Mucosa of descending colon (tissue), 3 donors: Measurements from ENCODE around the gene DAZL. TPM values are rescaled to one million over a fixed set of nuclear protein-coding genes. Genes with fewer than 3 reads are reported as not detected.

Source experiments
- ATAC-seq: fragments of 200-7000 bp; cut with Tn5 transposase; one replicate; pipeline ENCODE4 v1.9.1; 2020; ENCODE audit warnings: mild to moderate bottlenecking, moderate library complexity
- DNase-seq, 3 donors: peaks; one replicate each; pipeline ENCODE4 v3.0.0-alpha.2; 2020
- H3K36me3 ChIP-seq: fragments of 200-600 bp; one replicate; pipeline ENCODE4 v1.8.0; 2021; ENCODE audit warnings: low read depth, mild to moderate bottlenecking
- H3K4me1 ChIP-seq: fragments of 200-600 bp; one replicate; pipeline ENCODE4 v1.8.0; 2021; ENCODE audit warnings: low read depth, mild to moderate bottlenecking
- H3K4me3 ChIP-seq: fragments of 200-600 bp; one replicate; pipeline ENCODE4 v1.8.0; 2021; ENCODE audit warnings: mild to moderate bottlenecking
- H3K9me3 ChIP-seq: fragments of 200-600 bp; one replicate; pipeline ENCODE4 v1.8.0; 2021; ENCODE audit warnings: mild to moderate bottlenecking
- intact Hi-C, 2 donors: fragments of 100-400 bp; cut with DNase I in 1 of 2; cut with micrococcal nuclease in 1 of 2; formaldehyde crosslinking; loops; one replicate each; pipeline versions ENCODE4 v1.11.0 to v1.11.1; 2022; cut with DNase I, micrococcal nuclease
- long read RNA-seq, 2 donors: library from polyadenylated mRNA; unstranded; transcript quantifications; one replicate each; pipeline ENCODE4 v2.0.0, GENCODE V29; 2019 to 2021
- total RNA-seq, 3 donors: library from RNA; stranded (reverse); fragmentation: NEBNext Ultra II Directional in 2 of 3; extraction: Animal tissue kit (Norgen Biotek cat#: 25700) in 2 of 3; gene quantifications; one replicate each; pipeline versions ENCODE4 v1.2.1 to v1.2.4, GENCODE V29; 2021 to 2023
- TF ChIP-seq, protein P1 (sequence below): fragments of 200-600 bp; IDR thresholded peaks from one replicate; pipeline ENCODE4 v1.8.0; 2022; ENCODE audit warnings: antibody characterized with exemption, mild to moderate bottlenecking
- donor health status: DM: no; HTN: no; CAD: no; lungs with moderate emphysema.
- donor health status: DM: no; HTN: no; CAD: no.
- donor health status: DM: no; HTN: yes; CAD: no.

Gene DAZL, protein sequence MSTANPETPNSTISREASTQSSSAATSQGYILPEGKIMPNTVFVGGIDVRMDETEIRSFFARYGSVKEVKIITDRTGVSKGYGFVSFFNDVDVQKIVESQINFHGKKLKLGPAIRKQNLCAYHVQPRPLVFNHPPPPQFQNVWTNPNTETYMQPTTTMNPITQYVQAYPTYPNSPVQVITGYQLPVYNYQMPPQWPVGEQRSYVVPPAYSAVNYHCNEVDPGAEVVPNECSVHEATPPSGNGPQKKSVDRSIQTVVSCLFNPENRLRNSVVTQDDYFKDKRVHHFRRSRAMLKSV
- under 1 TPM in 1 of 3 donors, not detected in 2; 0.22 TPM for total RNA-seq
- long read RNA-seq, donor 1, partial matches to known transcripts = 0 of 1 reads
- long read RNA-seq, donor 1, other reads (novel, unspliced or antisense) = 0 of 1 reads
- long read RNA-seq, donor 2 = 0 reads

DNA sequence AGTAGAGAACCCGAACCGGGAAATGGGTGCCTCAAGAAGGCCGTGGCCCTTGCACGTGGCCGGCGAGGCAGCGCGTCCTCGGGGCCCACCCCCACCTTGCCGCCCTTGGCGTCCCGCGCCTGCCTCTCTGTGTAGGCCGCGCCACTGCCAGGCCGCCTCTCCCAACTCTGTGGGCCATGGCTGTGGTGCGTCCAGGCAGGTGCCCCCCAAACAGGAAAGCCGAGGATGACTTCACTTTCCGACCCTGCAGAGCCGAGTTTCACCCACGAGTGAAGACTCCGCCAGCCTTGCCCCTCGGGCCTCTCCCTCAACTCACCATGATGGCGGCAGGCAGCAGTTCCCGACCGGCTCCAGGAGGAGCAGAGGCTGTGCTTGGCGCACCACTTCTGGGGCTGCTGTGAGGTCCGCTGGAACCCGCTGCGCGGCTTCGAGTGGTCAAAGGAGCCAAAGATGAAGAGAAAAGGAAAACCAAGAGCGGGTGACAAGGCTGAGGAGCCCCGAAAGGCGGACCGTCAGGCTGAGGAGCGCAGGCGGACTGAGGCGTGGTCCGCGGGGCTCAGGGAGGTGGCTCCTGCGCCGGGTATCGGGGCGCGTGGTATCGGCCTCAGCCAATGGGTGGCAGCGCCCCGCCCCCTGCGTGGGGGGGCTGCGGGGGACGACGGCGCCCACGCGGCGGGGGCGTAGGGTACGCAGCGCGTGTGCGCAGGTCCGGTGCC, at the start of gene DAZL:
Gene DAZL (minus strand): TSS at position 537 of the 716 bp plus-strand sequence. CDS start 218 bp downstream, at position 319.
- no peak for ATAC-seq
- TF ChIP-seq, protein P1, sequence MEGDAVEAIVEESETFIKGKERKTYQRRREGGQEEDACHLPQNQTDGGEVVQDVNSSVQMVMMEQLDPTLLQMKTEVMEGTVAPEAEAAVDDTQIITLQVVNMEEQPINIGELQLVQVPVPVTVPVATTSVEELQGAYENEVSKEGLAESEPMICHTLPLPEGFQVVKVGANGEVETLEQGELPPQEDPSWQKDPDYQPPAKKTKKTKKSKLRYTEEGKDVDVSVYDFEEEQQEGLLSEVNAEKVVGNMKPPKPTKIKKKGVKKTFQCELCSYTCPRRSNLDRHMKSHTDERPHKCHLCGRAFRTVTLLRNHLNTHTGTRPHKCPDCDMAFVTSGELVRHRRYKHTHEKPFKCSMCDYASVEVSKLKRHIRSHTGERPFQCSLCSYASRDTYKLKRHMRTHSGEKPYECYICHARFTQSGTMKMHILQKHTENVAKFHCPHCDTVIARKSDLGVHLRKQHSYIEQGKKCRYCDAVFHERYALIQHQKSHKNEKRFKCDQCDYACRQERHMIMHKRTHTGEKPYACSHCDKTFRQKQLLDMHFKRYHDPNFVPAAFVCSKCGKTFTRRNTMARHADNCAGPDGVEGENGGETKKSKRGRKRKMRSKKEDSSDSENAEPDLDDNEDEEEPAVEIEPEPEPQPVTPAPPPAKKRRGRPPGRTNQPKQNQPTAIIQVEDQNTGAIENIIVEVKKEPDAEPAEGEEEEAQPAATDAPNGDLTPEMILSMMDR = no peak
- intact Hi-C loops = loop anchor here in 1 of 2 donors (5.0 kb wide), 2 partner anchors 627 to 807 kb away; no protein-coding TSS in a partner anchor

DNA sequence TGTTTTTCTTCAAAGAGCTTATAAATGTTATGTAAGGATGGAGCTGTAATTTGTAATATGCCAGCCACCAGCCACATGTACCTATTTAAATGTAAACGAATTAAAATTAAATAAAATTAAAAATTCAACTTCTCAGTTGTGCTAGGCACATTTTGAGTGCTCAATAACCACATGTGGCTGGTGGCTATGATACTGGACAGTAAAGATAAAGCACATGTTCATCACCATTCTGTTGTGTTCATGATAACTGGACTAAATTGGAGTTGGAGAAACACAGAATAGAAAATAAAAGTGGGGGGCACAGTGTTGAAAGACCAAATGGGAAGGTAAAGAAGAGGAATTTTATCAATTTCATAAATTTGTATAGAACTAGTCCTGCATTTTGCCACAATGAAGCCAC, 49.8 kb upstream of the DAZL start:
- DNase-seq = no peak
- intact Hi-C loops = no loop called here
- ATAC-seq = no peak
- Histone ChIP-seq H3K4me1 (no peaks in the 10 kb centered on the region), H3K36me3 (no peaks in the 10 kb centered on the region), H3K9me3 (no peaks in the 10 kb centered on the region), H3K4me3 (no peak overlapping the region)
- TF ChIP-seq, protein P1 = no peak

More for the DNA sequence above, at the start of gene DAZL:
- Histone ChIP-seq H3K9me3 (no peaks in the 10 kb centered on the region), H3K4me3 (no peak within 1 kb of the TSS), H3K4me1 (no peaks in the 10 kb centered on the region), H3K36me3 (no peaks in the 10 kb centered on the region)
- no peak for DNase-seq

DNA sequence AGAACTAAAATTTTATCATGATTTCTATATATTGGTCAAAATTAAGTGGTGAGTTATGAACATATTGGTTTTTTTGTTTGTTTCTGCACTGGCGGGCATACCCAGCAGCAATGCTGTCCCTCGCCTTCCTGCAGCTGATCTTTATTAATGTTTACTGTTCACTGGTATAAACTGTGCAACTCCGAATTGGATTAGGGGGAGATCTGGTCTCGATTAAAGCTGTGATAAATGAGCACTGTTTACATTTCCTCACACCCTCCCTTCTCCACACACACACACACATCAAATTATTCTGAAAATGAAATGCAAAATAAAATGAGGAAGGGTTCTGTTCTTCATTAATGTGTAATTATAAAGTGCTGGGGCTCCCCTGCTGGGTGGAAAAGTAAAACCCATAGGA, 48.5 kb upstream of the DAZL start:
- DNase-seq = no peak
- TF ChIP-seq, protein P1 = no peak
- intact Hi-C loops = no loop called here
- H3K36me3 ChIP-seq = no peaks in the 10 kb centered on the region
- no peaks in the 10 kb centered on the region for H3K4me1 ChIP-seq
- no peak overlapping the region for H3K4me3 ChIP-seq
- ATAC-seq = no peak
- no peaks in the 10 kb centered on the region for H3K9me3 ChIP-seq

DNA sequence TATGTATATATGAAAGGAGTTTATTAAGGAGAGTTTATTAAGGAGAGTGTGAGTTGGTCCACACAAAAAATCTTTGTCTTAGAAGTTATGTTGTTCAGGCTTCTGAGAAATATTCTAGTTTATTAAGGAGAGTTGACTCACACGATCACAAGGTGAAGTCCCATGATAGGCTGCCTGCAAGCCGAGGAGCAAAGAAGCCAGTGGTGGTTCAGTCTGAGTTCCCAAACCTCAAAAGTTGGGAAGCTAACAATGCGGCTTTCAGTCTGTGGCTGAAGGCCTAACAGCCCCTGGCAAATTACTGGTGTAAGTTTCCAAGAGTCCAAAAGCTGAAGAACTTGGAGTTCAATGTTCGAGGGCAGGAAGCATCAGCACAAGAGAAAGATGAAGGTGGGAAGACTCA, 42.4 kb upstream of the DAZL start:
- ATAC-seq = no peak
- no peaks in the 10 kb centered on the region for H3K9me3 ChIP-seq
- H3K4me1 ChIP-seq = no peaks in the 10 kb centered on the region
- TF ChIP-seq, protein P1 = no peak
- intact Hi-C loops = no loop called here
- H3K4me3 ChIP-seq = no peak overlapping the region
- DNase-seq = no peak
- H3K36me3 ChIP-seq = no peaks in the 10 kb centered on the region

DNA sequence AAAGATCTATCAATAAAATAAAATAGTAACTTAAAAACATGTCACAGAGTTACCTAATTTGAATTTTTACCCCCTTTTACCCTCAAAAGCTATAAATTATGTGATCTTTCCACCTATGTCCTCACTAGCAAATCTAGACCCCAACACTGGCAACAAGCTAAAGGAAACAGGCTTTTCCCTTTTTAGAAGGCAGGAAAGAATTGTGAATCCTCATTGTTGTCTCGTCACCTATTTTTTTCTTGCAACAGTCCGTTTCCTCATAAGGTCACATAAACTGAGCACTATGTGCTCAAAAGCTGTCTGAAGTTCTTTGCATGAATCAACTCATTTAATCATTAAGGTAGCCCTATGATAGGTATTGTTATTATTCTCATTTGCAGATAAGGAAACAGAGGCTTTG, 34.6 kb upstream of the DAZL start:
- Histone ChIP-seq H3K36me3 (no peaks in the 10 kb centered on the region), H3K4me1 (no peaks in the 10 kb centered on the region), H3K4me3 (no peak overlapping the region), H3K9me3 (no peaks in the 10 kb centered on the region)
- TF ChIP-seq, protein P1 = no peak
- intact Hi-C loops = no loop called here
- ATAC-seq (no peak), DNase-seq (no peak)
